Ishikawa (cell line): ENCODE data around the gene SMIM31.

Source experiments
- CEBPB ChIP-seq: IDR thresholded peaks from 2 replicates; pipeline ENCODE4 v1.6.1; 2012
- CREB1 ChIP-seq: IDR thresholded peaks from 2 replicates; pipeline ENCODE4 v1.6.1; 2012; ENCODE audit warnings: low read depth
- EGR1 ChIP-seq: IDR thresholded peaks from 2 replicates; pipeline ENCODE4 v1.6.1; 2012
- EP300 ChIP-seq: IDR thresholded peaks from 2 replicates; pipeline ENCODE4 v1.6.1; 2012; ENCODE audit warnings: borderline replicate concordance
- FOXM1 ChIP-seq: IDR thresholded peaks from 2 replicates; pipeline ENCODE4 v1.6.1; 2012; ENCODE audit warnings: low read depth, borderline replicate concordance
- MAX ChIP-seq: IDR thresholded peaks from 2 replicates; pipeline ENCODE4 v1.6.1; 2012
- NFIC ChIP-seq: IDR thresholded peaks from 2 replicates; pipeline ENCODE4 v1.6.1; 2012
- RAD21 ChIP-seq: IDR thresholded peaks from 2 replicates; pipeline ENCODE4 v1.6.1; 2012; ENCODE audit warnings: low read depth
- TAF1 ChIP-seq: IDR thresholded peaks from 2 replicates; pipeline ENCODE4 v1.6.1; 2012; ENCODE audit warnings: low read depth, mild to moderate bottlenecking
- TCF12 ChIP-seq: IDR thresholded peaks from 2 replicates; pipeline ENCODE4 v1.6.1; 2012; ENCODE audit warnings: low read depth
- TEAD4 ChIP-seq: IDR thresholded peaks from 2 replicates; pipeline ENCODE4 v1.6.1; 2012
- YY1 ChIP-seq: IDR thresholded peaks from 2 replicates; pipeline ENCODE4 v1.6.1; 2012; ENCODE audit warnings: low read depth
- ZBTB7A ChIP-seq: IDR thresholded peaks from 2 replicates; pipeline ENCODE4 v1.6.1; 2012; ENCODE audit warnings: low read depth
- TF ChIP-seq, protein P1 (sequence below): IDR thresholded peaks from 2 replicates; pipeline ENCODE4 v1.6.1; 2012; ENCODE audit warnings: low read depth, mild to moderate bottlenecking
- TF ChIP-seq, protein P2 (sequence below): IDR thresholded peaks from 2 replicates; pipeline ENCODE4 v1.6.1; 2012

Gene SMIM31

DNA sequence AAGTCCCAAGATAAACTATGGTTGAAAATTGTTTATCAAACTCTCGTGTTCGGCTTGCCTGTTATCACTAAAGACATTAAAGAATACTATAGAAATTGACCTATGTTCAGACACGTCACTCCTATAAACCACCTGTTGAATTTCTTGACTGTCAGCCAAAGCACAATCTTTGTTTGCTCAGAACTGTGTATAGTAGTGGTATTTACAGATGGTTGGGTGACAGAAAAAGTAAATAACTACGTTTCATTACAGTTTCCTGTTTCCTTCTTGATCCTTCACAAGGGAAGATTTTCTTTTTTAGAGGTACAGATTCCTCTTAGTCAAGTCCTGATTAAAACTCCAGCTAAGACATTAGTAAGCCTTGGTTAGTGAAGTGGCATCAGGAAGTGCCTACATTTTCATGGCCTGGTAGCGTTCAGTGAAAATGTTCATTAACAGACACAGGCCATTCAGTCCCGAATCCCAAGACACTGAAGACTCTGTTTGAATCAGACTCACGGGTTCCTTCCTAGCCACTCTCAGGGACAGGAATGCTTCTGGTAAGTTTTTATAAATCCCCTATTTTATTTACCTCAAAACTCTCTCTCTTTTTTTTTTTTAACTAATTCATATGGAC is at the start of gene SMIM31:
Gene SMIM31, plus strand, starts transcription at position 259 of the 616 bp plus-strand sequence. CDS start 16,313 bp downstream, outside the sequence.
- TF ChIP-seq TEAD4 = no peak
- TF ChIP-seq EP300 = no peak
- TF ChIP-seq RAD21 = no peak
- no peak for TF ChIP-seq MAX
- TF ChIP-seq EGR1 = no peak
- no peak for TF ChIP-seq CEBPB
- TF ChIP-seq NFIC = no peak
- no peak for TF ChIP-seq ZBTB7A
- no peak for TF ChIP-seq TCF12
- TF ChIP-seq, protein P1, sequence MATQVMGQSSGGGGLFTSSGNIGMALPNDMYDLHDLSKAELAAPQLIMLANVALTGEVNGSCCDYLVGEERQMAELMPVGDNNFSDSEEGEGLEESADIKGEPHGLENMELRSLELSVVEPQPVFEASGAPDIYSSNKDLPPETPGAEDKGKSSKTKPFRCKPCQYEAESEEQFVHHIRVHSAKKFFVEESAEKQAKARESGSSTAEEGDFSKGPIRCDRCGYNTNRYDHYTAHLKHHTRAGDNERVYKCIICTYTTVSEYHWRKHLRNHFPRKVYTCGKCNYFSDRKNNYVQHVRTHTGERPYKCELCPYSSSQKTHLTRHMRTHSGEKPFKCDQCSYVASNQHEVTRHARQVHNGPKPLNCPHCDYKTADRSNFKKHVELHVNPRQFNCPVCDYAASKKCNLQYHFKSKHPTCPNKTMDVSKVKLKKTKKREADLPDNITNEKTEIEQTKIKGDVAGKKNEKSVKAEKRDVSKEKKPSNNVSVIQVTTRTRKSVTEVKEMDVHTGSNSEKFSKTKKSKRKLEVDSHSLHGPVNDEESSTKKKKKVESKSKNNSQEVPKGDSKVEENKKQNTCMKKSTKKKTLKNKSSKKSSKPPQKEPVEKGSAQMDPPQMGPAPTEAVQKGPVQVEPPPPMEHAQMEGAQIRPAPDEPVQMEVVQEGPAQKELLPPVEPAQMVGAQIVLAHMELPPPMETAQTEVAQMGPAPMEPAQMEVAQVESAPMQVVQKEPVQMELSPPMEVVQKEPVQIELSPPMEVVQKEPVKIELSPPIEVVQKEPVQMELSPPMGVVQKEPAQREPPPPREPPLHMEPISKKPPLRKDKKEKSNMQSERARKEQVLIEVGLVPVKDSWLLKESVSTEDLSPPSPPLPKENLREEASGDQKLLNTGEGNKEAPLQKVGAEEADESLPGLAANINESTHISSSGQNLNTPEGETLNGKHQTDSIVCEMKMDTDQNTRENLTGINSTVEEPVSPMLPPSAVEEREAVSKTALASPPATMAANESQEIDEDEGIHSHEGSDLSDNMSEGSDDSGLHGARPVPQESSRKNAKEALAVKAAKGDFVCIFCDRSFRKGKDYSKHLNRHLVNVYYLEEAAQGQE = no peak
- TF ChIP-seq CREB1 = no peak

DNA sequence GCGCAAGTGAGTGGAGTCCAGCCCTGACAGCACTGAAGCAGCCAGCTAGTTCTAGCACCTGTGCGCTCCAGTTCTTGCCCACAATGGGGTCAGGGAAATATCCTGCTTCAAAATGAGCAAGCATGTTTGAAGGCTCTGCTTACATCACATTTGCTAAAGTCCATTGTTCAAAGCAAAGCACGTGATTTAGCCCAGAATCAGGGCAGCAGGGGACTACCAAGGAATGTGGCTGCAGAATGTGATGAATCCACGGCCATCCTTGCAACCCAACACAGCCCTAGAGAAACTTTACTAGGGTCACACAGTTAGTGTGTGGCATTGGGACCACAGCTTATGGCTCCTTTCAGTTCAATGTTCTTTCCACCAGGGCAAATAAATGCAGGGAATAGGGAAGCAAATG is 47.3 kb upstream of the SMIM31 start:
- no peak for TF ChIP-seq CEBPB
- TF ChIP-seq EP300 = no peak
- TF ChIP-seq EGR1 = no peak
- TF ChIP-seq, protein P1 = no peak
- no peak for TF ChIP-seq ZBTB7A
- TF ChIP-seq, protein P2, sequence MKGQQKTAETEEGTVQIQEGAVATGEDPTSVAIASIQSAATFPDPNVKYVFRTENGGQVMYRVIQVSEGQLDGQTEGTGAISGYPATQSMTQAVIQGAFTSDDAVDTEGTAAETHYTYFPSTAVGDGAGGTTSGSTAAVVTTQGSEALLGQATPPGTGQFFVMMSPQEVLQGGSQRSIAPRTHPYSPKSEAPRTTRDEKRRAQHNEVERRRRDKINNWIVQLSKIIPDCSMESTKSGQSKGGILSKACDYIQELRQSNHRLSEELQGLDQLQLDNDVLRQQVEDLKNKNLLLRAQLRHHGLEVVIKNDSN = peak; percentile 40; the same call in 1 of the 2 replicates
- TF ChIP-seq RAD21 = no peak

GRCh38 chr4:164716901-164717300 is 37.0 kb upstream of the SMIM31 start:
- TF ChIP-seq FOXM1 (no peak), MAX (no peak), YY1 (no peak), CREB1 (no peak)

GRCh38 chr4:164718827-164719226 is 35.1 kb upstream of the SMIM31 start:
- TF ChIP-seq EGR1 = no peak
- TF ChIP-seq CEBPB = peak; percentile 68

- TF ChIP-seq FOXM1 (no peak), TCF12 (no peak), TAF1 (no peak), RAD21 (no peak), CREB1 (no peak), EP300 (no peak), NFIC (no peak), EGR1 (no peak), CEBPB (no peak), TEAD4 (no peak), ZBTB7A (no peak), YY1 (no peak), MAX (no peak)
- TF ChIP-seq, protein P1 = no peak
- TF ChIP-seq, protein P2 = no peak
Measured at GRCh38 chr4:164725066-164725465, 28.9 kb upstream of the SMIM31 start.
